ENCODE measurements around the gene ZKSCAN2.

ZKSCAN2 gene

DNA sequence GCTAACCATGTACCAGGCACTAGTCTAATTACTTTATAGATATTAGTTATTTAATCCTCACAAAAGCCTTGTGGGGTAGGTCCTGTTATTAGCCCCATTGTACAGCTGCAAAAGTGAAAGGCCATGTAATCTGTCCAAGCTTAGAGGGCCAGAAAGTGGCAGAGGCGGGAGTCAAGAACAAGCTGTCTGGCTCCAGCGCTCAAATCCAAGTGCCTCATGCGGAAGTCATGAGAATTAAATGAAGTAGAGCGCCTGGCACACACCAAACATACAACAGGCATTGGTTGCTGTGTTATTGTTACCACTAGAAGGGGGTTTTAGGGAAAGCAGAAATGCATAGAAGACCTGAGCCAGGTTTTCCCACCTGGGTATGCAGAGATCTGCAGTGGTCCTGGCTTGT is 39.7 kb downstream of the ZKSCAN2 start:
- DNase-seq (ENCODE audit: extremely low spot score): no peak
- POLR2A ChIA-PET: no interaction called here
- CTCF ChIA-PET: no interaction called here

DNA sequence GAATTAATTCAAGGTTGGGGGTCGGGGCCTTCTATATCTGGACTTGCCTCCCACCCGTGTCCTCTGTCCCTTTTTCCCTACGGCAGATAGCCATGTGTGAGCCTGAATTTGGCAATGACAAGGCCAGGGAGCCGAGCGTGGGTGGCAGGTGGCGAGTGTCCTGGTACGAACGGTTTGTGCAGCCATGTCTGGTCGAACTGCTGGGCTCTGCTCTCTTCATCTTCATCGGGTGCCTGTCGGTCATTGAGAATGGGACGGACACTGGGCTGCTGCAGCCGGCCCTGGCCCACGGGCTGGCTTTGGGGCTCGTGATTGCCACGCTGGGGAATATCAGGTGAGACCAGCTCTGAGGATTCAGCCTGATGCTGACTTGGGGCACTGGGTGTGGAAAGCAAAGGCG is 40.5 kb downstream of the ZKSCAN2 start:
- DNase-seq (ENCODE audit: extremely low spot score): no peak
- ChIA-PET POLR2A (no interaction called here), CTCF (interaction anchor here (0.7 kb wide), 1 partner anchor 8 kb away, joined by 5 read pairs; no protein-coding TSS in a partner anchor)
- TF ChIP-seq CTBP1 (IDR thresholded peaks at IDR 0.05; ENCODE audit: borderline replicate concordance): no peak
- TF ChIP-seq ELF4 (IDR thresholded peaks at IDR 0.05): no peak
- no peak for TF ChIP-seq FOXA1 (IDR thresholded peaks at IDR 0.05)
- no peak for TF ChIP-seq SUZ12 (IDR thresholded peaks at IDR 0.05)
- no peak for TF ChIP-seq TARDBP (IDR thresholded peaks at IDR 0.05)
- TF ChIP-seq SP1 (IDR thresholded peaks at IDR 0.05): no peak
- TF ChIP-seq ZNF384 (IDR thresholded peaks at IDR 0.05): no peak
- no peak for TF ChIP-seq FOXK2 (IDR thresholded peaks at IDR 0.05)
- no peak for TF ChIP-seq L3MBTL2 (conservative IDR thresholded peaks at IDR 0.05)
- no peak for TF ChIP-seq ARNT (IDR thresholded peaks at IDR 0.05)
- TF ChIP-seq LEF1 (IDR thresholded peaks at IDR 0.05; ENCODE audit: borderline replicate concordance): no peak
- TF ChIP-seq HDGF (IDR thresholded peaks at IDR 0.05; ENCODE audit: borderline replicate concordance): no peak
- TF ChIP-seq PKNOX1 (IDR thresholded peaks at IDR 0.05): no peak
- no peak for TF ChIP-seq BHLHE40 (IDR thresholded peaks at IDR 0.05; ENCODE audit: borderline replicate concordance)
- no peak for TF ChIP-seq FOXM1 (IDR thresholded peaks at IDR 0.05; ENCODE audit: borderline replicate concordance)
- no peak for TF ChIP-seq NFRKB (IDR thresholded peaks at IDR 0.05)

More for the DNA sequence above, 39.7 kb downstream of the ZKSCAN2 start:
- TF ChIP-seq L3MBTL2 (conservative IDR thresholded peaks at IDR 0.05): no peak
- TF ChIP-seq SUZ12 (IDR thresholded peaks at IDR 0.05): no peak
- no peak for TF ChIP-seq FOXA1 (IDR thresholded peaks at IDR 0.05)
- TF ChIP-seq LEF1 (IDR thresholded peaks at IDR 0.05; ENCODE audit: borderline replicate concordance): no peak
- no peak for TF ChIP-seq FOXK2 (IDR thresholded peaks at IDR 0.05)
- TF ChIP-seq BHLHE40 (IDR thresholded peaks at IDR 0.05; ENCODE audit: borderline replicate concordance): no peak
- TF ChIP-seq NFRKB (IDR thresholded peaks at IDR 0.05): no peak
- TF ChIP-seq ELF4 (IDR thresholded peaks at IDR 0.05): no peak
- TF ChIP-seq CTBP1 (IDR thresholded peaks at IDR 0.05; ENCODE audit: borderline replicate concordance): no peak
- TF ChIP-seq ARNT (IDR thresholded peaks at IDR 0.05): no peak
- TF ChIP-seq SP1 (IDR thresholded peaks at IDR 0.05): no peak
- TF ChIP-seq TARDBP (IDR thresholded peaks at IDR 0.05): no peak
- no peak for TF ChIP-seq FOXM1 (IDR thresholded peaks at IDR 0.05; ENCODE audit: borderline replicate concordance)
- TF ChIP-seq PKNOX1 (IDR thresholded peaks at IDR 0.05): no peak
- TF ChIP-seq ZNF384 (IDR thresholded peaks at IDR 0.05): no peak
- no peak for TF ChIP-seq HDGF (IDR thresholded peaks at IDR 0.05; ENCODE audit: borderline replicate concordance)

DNA sequence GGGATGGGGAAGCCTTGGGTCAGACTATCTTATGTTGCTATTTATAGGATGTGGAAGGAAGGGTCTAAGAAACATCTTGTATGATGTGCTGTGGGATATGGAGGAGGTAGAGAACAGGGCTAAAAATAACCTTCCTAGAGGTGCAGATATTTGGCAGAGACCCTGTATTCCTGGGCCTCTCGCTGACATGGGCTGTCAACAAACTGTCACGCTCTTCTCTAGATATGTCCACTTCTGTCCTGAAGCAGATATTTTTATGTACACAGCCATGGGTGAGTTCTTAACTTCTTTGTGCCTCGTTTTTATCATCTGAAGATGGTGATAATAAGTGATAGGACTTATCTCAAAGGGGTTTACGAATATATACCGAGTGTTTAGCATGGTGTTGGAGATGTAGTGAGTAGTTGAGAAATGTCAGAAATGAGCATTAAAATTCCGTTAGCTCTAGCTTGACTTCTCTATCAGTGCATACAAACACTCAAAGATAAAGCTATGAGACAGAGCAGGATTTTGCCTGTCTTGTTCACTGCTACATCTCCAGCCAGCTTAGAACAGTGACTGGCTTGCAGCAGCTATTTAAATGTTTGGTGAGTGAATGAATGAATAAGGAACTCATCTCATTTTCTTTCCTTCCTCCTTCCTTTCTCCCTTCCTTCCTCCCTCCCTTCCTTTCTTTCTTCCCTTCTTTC is 43.8 kb downstream of the ZKSCAN2 start:
- ChIA-PET POLR2A (no interaction called here), CTCF (interaction anchor here (0.7 kb wide), 2 partner anchors 12 to 34 kb away, joined by 5 read pairs; no protein-coding TSS in a partner anchor)
- TF ChIP-seq ELF4 (IDR thresholded peaks at IDR 0.05) (no peak), NFRKB (IDR thresholded peaks at IDR 0.05) (no peak), L3MBTL2 (conservative IDR thresholded peaks at IDR 0.05) (no peak)
- DNase-seq (ENCODE audit: extremely low spot score): no peak

DNA sequence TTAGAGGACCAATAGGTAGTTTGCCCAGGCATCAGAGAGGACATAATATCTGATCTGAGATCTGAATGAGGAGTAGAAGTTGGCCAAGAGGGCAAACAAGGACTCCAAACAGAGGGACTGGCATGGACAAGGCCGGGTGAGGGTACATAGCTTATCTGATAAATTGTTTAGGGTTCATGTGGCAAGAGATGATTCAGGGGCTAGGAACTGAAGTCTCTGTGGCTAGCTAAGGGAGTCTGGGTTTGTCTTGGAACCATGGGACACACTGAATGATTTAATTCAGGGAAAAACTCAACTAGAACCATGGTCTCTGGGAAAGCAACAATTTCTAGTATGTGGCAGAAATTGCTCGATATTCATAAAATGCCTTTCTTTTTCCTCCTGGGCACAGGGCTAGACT is 45.0 kb downstream of the ZKSCAN2 start:
- CTCF ChIA-PET: no interaction called here
- POLR2A ChIA-PET: no interaction called here
- DNase-seq (ENCODE audit: extremely low spot score): no peak
- TF ChIP-seq FOXA1 (IDR thresholded peaks at IDR 0.05): no peak
- no peak for TF ChIP-seq L3MBTL2 (conservative IDR thresholded peaks at IDR 0.05)
- TF ChIP-seq PKNOX1 (IDR thresholded peaks at IDR 0.05): no peak
- no peak for TF ChIP-seq FOXK2 (IDR thresholded peaks at IDR 0.05)
- no peak for TF ChIP-seq HDGF (IDR thresholded peaks at IDR 0.05; ENCODE audit: borderline replicate concordance)
- TF ChIP-seq TARDBP (IDR thresholded peaks at IDR 0.05): no peak
- no peak for TF ChIP-seq NFRKB (IDR thresholded peaks at IDR 0.05)
- TF ChIP-seq ZNF384 (IDR thresholded peaks at IDR 0.05): no peak
- TF ChIP-seq LEF1 (IDR thresholded peaks at IDR 0.05; ENCODE audit: borderline replicate concordance): no peak
- no peak for TF ChIP-seq SUZ12 (IDR thresholded peaks at IDR 0.05)
- no peak for TF ChIP-seq SP1 (IDR thresholded peaks at IDR 0.05)
- no peak for TF ChIP-seq ELF4 (IDR thresholded peaks at IDR 0.05)
- TF ChIP-seq FOXM1 (IDR thresholded peaks at IDR 0.05; ENCODE audit: borderline replicate concordance): no peak
- TF ChIP-seq ARNT (IDR thresholded peaks at IDR 0.05): no peak
- no peak for TF ChIP-seq CTBP1 (IDR thresholded peaks at IDR 0.05; ENCODE audit: borderline replicate concordance)
- TF ChIP-seq BHLHE40 (IDR thresholded peaks at IDR 0.05; ENCODE audit: borderline replicate concordance): no peak

- DNase-seq (ENCODE audit: extremely low spot score): no peak
- no peak for TF ChIP-seq L3MBTL2 (conservative IDR thresholded peaks at IDR 0.05)
- TF ChIP-seq SP1 (IDR thresholded peaks at IDR 0.05): no peak
- no peak for TF ChIP-seq FOXM1 (IDR thresholded peaks at IDR 0.05; ENCODE audit: borderline replicate concordance)
- TF ChIP-seq TARDBP (IDR thresholded peaks at IDR 0.05): no peak
- TF ChIP-seq BHLHE40 (IDR thresholded peaks at IDR 0.05; ENCODE audit: borderline replicate concordance): no peak
- TF ChIP-seq FOXK2 (IDR thresholded peaks at IDR 0.05): no peak
- no peak for TF ChIP-seq CTBP1 (IDR thresholded peaks at IDR 0.05; ENCODE audit: borderline replicate concordance)
- TF ChIP-seq LEF1 (IDR thresholded peaks at IDR 0.05; ENCODE audit: borderline replicate concordance): no peak
- no peak for TF ChIP-seq PKNOX1 (IDR thresholded peaks at IDR 0.05)
- TF ChIP-seq NFRKB (IDR thresholded peaks at IDR 0.05): no peak
- no peak for TF ChIP-seq ARNT (IDR thresholded peaks at IDR 0.05)
- no peak for TF ChIP-seq ZNF384 (IDR thresholded peaks at IDR 0.05)
- TF ChIP-seq SUZ12 (IDR thresholded peaks at IDR 0.05): no peak
- TF ChIP-seq HDGF (IDR thresholded peaks at IDR 0.05; ENCODE audit: borderline replicate concordance): no peak
- no peak for TF ChIP-seq FOXA1 (IDR thresholded peaks at IDR 0.05)
- ChIA-PET POLR2A (no interaction called here), CTCF (no interaction called here)
Observed at GRCh38 chr16:25210758-25211157, 46.9 kb downstream of the ZKSCAN2 start.

Measured in HEK293T (cell line).